Breast epithelium (tissue), 3 donors: ENCODE data around the gene MT2A.

Source experiments
- CTCF ChIP-seq, 3 donors: fragments of 450-650 bp; IDR thresholded peaks; one replicate each; pipeline ENCODE4 v1.5.1; 2016 to 2017; ENCODE audit warnings: antibody characterized with exemption in 3 of 3, mild to moderate bottlenecking in 3 of 3, moderate library complexity in 3 of 3
- POLR2A ChIP-seq: fragments of 450-650 bp; IDR thresholded peaks from one replicate; pipeline ENCODE4 v1.6.1; 2016; ENCODE audit warnings: antibody characterized with exemption, mild to moderate bottlenecking, moderate library complexity
- POLR2AphosphoS5 ChIP-seq, 3 donors: sonication (generic); formaldehyde crosslinking; IDR thresholded peaks; one replicate each; pipeline ENCODE4 v1.6.1; 2017; ENCODE audit warnings: antibody characterized with exemption in 3 of 3

DNA sequence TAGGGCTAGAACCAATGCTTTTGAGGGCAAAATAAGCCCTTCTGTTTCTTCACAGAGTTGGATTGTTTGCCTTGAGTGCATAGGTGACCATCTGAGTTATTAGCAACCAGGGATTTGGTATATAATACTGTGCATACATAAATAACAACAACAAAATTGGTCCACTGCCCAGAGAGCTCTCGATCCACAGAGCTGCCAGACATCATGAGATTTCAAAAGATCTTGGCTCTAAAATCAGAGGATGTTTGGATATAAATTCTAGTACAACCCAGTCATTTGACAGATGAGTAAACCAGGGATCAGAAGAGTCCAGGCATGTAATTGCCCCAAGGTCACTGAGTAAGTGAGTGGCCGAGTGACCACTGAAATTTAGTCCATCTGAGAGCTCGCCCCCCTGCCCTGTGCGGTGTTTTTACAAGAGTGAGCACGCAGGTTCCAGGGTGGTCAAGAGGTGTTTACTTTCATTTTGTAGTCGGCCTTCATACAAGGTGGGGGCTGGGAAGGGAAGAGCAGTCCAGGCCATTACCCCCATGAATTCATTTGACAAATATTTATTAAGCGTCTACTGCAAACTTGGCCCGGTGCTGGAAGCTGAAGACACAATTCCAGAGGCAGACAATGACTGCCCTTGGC, 1.8 kb upstream of the MT2A start:
- TF ChIP-seq POLR2AphosphoS5 (IDR thresholded peaks at IDR 0.05) (no peak), CTCF (IDR thresholded peaks at IDR 0.05) (no peak), POLR2A (no peak)
